SK-N-MC (cell line): ENCODE results near the gene FAM234B.

Experiments used
- EZH2 ChIP-seq: fragments of 200-600 bp; sonication (generic); IDR thresholded peaks from one replicate; pipeline ENCODE4 v1.6.1; 2017; ENCODE audit warnings: antibody characterized with exemption
- FOXP2 ChIP-seq: optimal IDR thresholded peaks from 2 replicates; pipeline ENCODE3; 2011; ENCODE audit warnings: mild to moderate bottlenecking, moderate library complexity; ENCODE audit not compliant: insufficient read depth; ENCODE audit errors: extremely low read length, control extremely low read depth
- POLR2AphosphoS5 ChIP-seq: IDR thresholded peaks from 2 replicates; pipeline ENCODE4 v1.6.1; 2012; ENCODE audit warnings: mild to moderate bottlenecking, low read depth, low read length, borderline replicate concordance

GRCh38 chr12:13116259-13116658 is 72.1 kb downstream of the FAM234B start:
- TF ChIP-seq EZH2 (no peak), POLR2AphosphoS5 (no peak), FOXP2 (no peak)
